SK-N-SH treated with all-trans-retinoic acid at 6 μM for 48 hours (cell line): ENCODE measurements around the gene FHIT.

ENCODE experiments used
- ARNTL ChIP-seq: fragments of 450-650 bp; formaldehyde crosslinking; IDR thresholded peaks from 2 replicates; pipeline ENCODE4 v1.5.0; 2020; ENCODE audit warnings: low read depth, mild to moderate bottlenecking, moderate library complexity, borderline replicate concordance
- GLIS3 ChIP-seq: fragments of 250-450 bp; sonication (Bioruptor Pico); IDR thresholded peaks from 2 replicates; pipeline ENCODE4 v1.5.0; 2020; ENCODE audit warnings: mild to moderate bottlenecking, moderate library complexity
- OSR1 ChIP-seq: fragments of 250-450 bp; sonication (Bioruptor Pico); IDR thresholded peaks from 2 replicates; pipeline ENCODE4 v1.8.0; 2022; ENCODE audit warnings: moderate library complexity, mild to moderate bottlenecking, inconsistent platforms
- PPARA ChIP-seq: fragments of 250-450 bp; sonication (Bioruptor Pico); IDR thresholded peaks from 2 replicates; pipeline ENCODE4 v1.5.0; 2020; ENCODE audit warnings: mild to moderate bottlenecking, borderline replicate concordance
- SNAI2 ChIP-seq: fragments of 250-450 bp; sonication (Bioruptor Pico); IDR thresholded peaks from 2 replicates; pipeline ENCODE4 v1.5.0; 2020; ENCODE audit warnings: mild to moderate bottlenecking, moderate library complexity
- TCF4 ChIP-seq: fragments of 250-450 bp; sonication (Bioruptor Pico); IDR thresholded peaks from 2 replicates; pipeline ENCODE4 v1.8.0; 2021; ENCODE audit warnings: mild to moderate bottlenecking, moderate library complexity, borderline replicate concordance
- ZC3H10 ChIP-seq: fragments of 250-450 bp; sonication (Bioruptor Pico); IDR thresholded peaks from 2 replicates; pipeline ENCODE4 v1.5.1; 2021; ENCODE audit warnings: mild to moderate bottlenecking, moderate library complexity
- ZNF8 ChIP-seq: fragments of 450-650 bp; formaldehyde crosslinking; IDR thresholded peaks from 2 replicates; pipeline ENCODE4 v1.5.0; 2020; ENCODE audit warnings: mild to moderate bottlenecking, moderate library complexity
- TF ChIP-seq, protein P1 (sequence below): fragments of 250-450 bp; sonication (Bioruptor Pico); IDR thresholded peaks from 2 replicates; pipeline ENCODE4 v1.8.0; 2020; ENCODE audit warnings: mild to moderate bottlenecking, moderate library complexity, borderline replicate concordance
- TF ChIP-seq, protein P2 (sequence below): fragments of 250-450 bp; sonication (Bioruptor Pico); IDR thresholded peaks from 2 replicates; pipeline ENCODE4 v1.5.1; 2020; ENCODE audit warnings: low read depth, mild to moderate bottlenecking, moderate library complexity
- TF ChIP-seq, protein P3 (sequence below): fragments of 250-450 bp; sonication (Bioruptor Pico); IDR thresholded peaks from 2 replicates; pipeline ENCODE4 v1.5.0; 2020; ENCODE audit warnings: mild to moderate bottlenecking, moderate library complexity

DNA sequence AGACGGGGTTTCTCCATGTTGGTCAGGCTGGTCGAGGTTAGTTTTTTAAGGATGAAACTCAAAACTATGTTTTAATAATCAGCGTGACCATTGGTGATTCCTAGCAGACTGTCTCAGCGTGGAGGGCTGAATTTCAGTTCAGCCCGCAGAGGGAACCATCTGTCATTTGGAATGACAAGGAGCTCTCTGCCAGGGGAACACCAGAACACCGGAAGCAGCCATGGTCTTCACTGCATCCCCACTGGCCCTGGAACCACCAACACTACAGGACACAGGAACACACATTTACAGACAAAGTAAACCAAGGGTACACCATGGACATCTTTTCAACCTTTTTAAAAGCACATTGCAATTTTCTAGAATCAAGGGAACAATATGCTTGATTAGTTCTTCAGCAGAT is 424.7 kb downstream of the FHIT start:
- TF ChIP-seq SNAI2 (CRISPR knock-in tag) (no peak), ARNTL (CRISPR knock-in tag) (no peak), ZC3H10 (no peak), PPARA (CRISPR knock-in tag) (no peak), TCF4 (CRISPR knock-in tag) (no peak), OSR1 (no peak), ZNF8 (CRISPR knock-in tag) (no peak), GLIS3 (CRISPR knock-in tag) (no peak)
- TF ChIP-seq, protein P1, sequence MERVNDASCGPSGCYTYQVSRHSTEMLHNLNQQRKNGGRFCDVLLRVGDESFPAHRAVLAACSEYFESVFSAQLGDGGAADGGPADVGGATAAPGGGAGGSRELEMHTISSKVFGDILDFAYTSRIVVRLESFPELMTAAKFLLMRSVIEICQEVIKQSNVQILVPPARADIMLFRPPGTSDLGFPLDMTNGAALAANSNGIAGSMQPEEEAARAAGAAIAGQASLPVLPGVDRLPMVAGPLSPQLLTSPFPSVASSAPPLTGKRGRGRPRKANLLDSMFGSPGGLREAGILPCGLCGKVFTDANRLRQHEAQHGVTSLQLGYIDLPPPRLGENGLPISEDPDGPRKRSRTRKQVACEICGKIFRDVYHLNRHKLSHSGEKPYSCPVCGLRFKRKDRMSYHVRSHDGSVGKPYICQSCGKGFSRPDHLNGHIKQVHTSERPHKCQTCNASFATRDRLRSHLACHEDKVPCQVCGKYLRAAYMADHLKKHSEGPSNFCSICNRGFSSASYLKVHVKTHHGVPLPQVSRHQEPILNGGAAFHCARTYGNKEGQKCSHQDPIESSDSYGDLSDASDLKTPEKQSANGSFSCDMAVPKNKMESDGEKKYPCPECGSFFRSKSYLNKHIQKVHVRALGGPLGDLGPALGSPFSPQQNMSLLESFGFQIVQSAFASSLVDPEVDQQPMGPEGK (CRISPR knock-in tag) = no peak
- TF ChIP-seq, protein P2, sequence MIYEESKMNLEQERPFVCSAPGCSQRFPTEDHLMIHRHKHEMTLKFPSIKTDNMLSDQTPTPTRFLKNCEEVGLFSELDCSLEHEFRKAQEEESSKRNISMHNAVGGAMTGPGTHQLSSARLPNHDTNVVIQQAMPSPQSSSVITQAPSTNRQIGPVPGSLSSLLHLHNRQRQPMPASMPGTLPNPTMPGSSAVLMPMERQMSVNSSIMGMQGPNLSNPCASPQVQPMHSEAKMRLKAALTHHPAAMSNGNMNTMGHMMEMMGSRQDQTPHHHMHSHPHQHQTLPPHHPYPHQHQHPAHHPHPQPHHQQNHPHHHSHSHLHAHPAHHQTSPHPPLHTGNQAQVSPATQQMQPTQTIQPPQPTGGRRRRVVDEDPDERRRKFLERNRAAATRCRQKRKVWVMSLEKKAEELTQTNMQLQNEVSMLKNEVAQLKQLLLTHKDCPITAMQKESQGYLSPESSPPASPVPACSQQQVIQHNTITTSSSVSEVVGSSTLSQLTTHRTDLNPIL (CRISPR knock-in tag) = no peak
- TF ChIP-seq, protein P3, sequence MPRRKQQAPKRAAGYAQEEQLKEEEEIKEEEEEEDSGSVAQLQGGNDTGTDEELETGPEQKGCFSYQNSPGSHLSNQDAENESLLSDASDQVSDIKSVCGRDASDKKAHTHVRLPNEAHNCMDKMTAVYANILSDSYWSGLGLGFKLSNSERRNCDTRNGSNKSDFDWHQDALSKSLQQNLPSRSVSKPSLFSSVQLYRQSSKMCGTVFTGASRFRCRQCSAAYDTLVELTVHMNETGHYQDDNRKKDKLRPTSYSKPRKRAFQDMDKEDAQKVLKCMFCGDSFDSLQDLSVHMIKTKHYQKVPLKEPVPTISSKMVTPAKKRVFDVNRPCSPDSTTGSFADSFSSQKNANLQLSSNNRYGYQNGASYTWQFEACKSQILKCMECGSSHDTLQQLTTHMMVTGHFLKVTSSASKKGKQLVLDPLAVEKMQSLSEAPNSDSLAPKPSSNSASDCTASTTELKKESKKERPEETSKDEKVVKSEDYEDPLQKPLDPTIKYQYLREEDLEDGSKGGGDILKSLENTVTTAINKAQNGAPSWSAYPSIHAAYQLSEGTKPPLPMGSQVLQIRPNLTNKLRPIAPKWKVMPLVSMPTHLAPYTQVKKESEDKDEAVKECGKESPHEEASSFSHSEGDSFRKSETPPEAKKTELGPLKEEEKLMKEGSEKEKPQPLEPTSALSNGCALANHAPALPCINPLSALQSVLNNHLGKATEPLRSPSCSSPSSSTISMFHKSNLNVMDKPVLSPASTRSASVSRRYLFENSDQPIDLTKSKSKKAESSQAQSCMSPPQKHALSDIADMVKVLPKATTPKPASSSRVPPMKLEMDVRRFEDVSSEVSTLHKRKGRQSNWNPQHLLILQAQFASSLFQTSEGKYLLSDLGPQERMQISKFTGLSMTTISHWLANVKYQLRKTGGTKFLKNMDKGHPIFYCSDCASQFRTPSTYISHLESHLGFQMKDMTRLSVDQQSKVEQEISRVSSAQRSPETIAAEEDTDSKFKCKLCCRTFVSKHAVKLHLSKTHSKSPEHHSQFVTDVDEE (CRISPR knock-in tag) = no peak
